Inflammatory macrophage (primary cell): Measurements from ENCODE around the gene SMIM14.
"Not testable (repeated sequence)": the region's sequence is repeated elsewhere in the genome, so short reads cannot be mapped to it uniquely, and the experiment has no call there.

Experiments
- DNase-seq, 2 donors: peaks; one replicate each; pipeline ENCODE4 v3.0.0-alpha.2; 2020 to 2022

SMIM14 gene

GRCh38 chr4:39596971-39597370 is 41.7 kb downstream of the SMIM14 start:
- no peak for DNase-seq

- DNase-seq, result no peak
Measured at GRCh38 chr4:39591290-39591689, 47.4 kb downstream of the SMIM14 start.

DNA sequence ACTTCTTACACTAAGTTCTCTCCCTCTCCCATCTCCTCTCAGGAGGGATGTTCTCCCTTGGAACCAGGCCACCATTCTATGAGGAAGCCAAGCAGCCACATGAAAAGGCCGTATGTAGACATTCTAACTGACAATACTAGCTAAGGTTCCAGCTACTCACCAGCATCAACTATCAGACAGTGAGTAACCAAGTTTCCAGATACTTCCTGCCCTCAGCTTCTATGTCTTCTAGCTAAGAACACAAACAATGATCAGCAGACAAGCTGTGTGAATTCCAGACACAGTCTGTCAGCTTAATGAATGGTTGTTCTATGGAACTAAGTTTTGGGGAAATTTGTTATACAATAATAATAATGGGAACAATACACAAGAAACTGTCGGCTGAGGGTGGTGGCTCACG is 50.8 kb downstream of the SMIM14 start:
- DNase-seq, result no peak

DNA sequence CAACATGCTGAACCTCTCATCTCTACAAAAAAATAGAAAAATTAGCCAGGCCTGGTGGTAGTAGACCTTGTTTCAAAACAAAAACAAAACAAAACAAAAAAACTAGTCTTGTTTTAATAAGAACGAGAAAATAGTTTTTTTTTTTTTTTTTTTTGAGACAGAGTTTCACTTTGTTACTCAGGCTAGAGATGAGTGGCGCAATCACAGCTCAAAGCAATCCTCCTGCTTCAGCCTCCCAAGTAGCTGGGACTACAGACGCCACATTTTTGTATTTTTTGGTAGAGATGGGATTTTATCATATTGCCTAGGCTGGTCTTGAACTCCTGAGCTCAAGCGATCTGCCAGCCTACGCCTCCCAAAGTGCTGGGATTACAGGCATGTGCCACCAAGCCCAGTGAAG is 63.7 kb downstream of the SMIM14 start:
- DNase-seq, result no peak

- DNase-seq, result no peak
Measured at GRCh38 chr4:39571504-39571903, 67.2 kb downstream of the SMIM14 start.

DNA sequence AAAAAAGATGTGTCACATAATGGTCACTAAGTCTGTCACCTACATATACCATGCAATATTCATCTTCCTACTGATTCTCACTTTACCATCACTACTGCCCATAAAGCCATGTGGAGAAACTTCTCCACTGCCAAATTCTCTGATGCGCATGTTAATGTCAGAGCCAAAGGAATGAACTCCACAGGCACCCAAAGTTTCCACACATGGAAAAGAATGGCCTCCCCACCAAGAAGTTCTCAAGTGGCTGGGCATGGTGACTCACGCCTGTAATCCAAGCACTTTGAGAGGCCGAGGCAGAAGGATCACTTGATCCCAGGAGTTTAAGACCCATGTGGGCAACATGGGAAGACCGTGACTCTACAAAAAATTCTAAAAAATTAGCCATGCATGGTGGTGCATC is 67.6 kb downstream of the SMIM14 start:
- DNase-seq, result no peak

DNA sequence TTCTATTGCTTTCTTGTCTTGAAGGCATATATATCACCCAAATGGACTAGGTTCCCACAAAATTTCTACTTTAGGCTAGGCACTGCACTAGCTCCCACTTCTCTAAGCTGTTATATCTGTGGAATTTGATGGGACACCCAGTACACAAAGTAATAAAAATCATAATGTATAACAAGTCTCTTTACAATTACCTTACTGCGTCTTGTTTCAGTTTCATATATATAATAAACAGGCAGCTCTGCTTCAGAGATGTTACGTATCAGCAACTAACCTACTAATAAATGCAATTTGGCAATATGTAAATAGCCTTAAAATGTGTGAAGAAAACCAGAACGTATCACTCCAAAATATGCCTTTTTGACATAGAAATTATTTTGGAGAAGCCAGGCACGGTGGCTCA is 69.5 kb downstream of the SMIM14 start:
- no peak for DNase-seq

DNA sequence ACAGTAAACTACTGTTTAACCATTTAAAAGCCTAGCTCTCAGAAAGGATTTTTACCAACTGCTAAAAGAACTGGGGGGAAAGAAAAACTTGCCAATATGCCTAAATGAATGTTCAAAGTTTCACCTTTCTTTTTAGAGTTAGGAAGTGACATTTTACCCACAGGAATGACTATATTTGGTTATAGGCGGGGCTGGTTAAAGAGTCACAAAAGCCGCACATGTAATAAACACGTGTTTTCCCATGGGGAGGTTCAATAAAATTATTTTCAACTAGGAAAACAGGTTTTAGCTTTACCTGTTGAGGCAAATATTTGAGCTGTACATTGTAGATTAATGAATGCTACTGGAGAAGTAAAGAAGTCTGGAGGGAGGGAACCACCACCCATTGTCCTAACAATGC is 69.9 kb downstream of the SMIM14 start:
- no peak for DNase-seq

- peak; percentile 5 to 42 for DNase-seq
Measured at GRCh38 chr4:39565878-39566600, 72.6 kb downstream of the SMIM14 start.

GRCh38 chr4:39563346-39563847 is 75.3 kb downstream of the SMIM14 start:
- no peak for DNase-seq

DNA sequence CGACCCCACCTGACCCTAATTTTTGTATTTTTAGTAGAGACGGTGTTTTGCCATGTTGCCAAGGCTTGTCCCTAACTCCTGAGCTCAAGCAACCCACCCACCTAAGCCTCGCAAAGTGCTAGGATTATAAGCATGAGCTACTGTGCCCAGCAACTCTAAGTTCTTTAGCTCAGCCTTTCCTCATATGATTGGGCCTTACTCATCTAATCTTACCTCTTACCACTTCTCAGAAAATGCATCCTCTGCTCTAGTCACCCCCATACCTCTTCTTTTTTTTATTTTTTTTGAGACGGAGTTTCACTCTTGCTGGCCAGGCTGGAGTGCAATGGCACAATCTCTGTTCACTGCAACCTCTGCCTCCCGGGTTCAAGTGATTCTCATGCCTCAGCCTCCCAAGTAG is 75.9 kb downstream of the SMIM14 start:
- DNase-seq, result no peak

- no peak for DNase-seq
Measured at GRCh38 chr4:39559626-39560025, 79.0 kb downstream of the SMIM14 start.

DNA sequence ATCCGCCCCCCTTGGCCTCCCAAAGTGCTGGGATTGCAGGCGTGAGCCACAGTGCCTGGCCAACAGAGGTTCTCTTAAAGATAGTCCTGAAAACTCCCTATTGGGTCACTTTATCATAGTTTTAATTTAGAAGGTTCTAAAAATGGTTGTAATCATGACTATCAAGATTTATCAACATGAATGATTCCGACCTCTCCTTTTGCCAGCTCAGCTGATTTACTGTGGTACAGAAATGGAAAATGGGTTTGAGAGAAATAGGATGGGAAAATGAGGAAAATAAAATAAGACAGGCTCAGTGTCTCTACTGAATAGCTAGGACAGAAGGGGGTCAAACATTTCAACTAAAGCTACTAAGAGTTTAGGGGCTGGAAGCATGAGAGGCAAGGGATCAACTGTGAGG is 83.2 kb downstream of the SMIM14 start:
- DNase-seq, result no peak

DNA sequence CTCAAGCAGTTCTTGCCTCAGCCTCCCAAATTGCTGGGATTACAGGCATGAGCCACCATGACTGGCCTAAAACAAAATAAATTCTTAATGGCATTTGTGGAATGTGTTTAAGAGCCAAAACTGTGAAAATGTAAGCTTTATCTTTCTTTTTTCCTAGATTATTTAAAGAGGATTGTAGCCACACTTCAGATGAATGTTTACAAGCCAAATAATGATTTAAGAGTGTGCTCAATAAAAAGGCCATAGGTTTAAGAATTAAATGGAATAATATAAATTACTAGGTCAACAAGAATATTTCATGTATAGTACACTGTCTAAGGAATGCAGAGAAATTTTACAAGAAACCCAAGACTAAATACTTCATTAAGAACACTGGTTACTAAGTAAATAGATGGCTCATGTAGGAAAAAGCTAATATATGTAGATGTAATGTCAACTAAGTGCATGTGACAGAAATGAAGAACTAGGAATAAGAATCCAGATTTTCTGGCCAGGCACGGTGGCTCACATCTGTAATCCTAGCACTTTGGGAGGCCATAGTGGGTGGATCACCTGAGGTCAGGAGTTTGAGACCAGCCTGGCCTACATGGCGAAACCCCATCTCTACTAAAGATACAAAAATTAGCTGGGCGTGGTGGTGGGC is 90.1 kb downstream of the SMIM14 start:
- DNase-seq, result no peak

DNA sequence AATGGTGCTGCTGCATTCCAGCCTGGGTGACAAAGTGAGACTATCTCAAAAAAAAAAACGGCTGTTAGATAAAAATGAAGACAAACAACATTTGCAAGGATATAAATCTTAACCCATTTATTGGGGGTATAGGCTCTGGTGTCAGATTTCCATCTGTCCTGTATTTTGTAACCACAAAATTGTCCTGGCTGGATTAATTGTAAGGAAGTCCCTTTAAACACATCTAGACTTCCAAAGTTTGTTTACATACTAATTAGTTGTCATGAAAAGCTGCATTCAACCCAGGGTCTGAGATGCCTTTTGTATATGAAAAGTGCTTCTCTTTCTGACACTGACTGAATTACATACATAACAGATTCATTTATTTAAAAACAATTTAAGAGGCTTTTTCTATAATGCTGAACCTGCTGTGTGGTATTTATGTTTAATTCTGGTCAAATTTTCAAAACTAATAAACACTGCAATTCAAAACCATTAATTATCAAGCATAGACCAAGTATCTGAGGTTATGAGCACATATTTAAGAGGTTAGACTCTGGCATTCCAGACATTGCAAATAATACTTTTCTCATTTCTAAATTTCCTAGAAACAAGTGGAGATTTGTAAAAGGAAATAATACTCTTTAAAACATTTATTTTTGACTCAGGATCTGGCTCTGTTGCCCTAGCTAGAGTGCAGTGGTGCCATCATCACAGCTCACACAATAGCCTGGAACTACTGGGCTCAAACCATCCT is 93.9 kb downstream of the SMIM14 start:
- DNase-seq, result no peak

DNA sequence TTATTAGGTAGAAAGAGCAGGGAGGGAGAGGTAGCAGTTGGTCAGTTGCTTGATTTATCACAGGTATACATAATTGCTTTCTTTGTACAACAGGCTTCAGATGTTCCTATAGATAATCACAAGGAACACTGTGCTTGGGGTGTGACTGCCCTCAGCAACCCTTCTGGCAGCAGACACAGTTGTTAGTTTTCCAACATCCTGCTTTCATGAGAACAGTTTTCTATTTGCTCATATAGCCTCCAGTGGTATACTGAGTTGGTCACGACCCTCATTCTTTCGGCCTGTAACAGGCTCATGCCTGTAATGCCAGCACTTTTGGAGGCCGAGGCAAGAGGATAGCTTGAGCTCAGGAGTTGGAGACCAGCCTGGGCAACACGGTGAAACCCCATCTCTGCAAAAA is 94.6 kb downstream of the SMIM14 start:
- not testable (repeated sequence) for DNase-seq

- DNase-seq, result no peak
Measured at GRCh38 chr4:39543034-39543433, 95.6 kb downstream of the SMIM14 start.

DNA sequence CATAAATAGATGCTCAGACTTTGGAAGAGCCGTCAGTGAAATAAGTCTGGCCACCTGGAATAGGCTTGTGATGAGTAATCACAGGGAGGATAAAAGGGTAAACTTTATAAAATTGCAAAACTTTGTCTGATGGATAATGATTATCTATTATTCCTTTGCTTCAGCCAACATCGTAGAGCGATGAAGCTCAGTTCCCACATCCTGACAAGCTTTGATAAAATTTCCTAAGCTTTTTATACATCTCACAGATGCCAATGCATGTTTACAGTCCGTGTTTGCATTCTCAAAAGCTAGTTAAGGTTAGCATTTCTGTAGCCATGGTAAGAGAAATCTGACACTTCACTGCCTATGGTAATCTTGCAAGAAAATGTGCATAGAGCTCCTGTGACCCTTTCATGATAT is 96.1 kb downstream of the SMIM14 start:
- no peak for DNase-seq

GRCh38 chr4:39541987-39542610 is 96.6 kb downstream of the SMIM14 start:
- no peak for DNase-seq

- no peak for DNase-seq
Measured at GRCh38 chr4:39539089-39539611, 99.5 kb downstream of the SMIM14 start.

GRCh38 chr4:39533541-39533940 is 105.1 kb downstream of the SMIM14 start:
- DNase-seq, result no peak

DNA sequence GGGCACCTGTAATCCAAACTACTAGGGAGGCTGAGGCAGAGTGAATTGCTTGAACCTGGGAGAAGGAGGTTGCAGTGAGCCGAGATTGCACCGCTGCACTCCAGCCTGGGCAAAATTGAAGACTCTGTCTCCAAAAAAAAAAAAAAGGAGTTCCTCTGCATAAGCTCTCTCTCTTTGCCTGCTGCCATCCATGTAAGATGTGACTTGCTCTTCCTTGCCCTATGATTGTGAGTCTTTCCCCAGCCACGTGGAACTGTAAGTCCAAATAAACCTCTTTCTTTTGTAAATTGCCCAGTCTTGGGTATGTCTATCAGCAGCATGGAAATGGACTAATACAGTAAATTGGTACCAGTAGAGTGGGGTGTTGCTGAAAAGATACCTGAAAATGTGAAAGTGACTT is 106.4 kb downstream of the SMIM14 start:
- DNase-seq, result not testable (repeated sequence)

DNA sequence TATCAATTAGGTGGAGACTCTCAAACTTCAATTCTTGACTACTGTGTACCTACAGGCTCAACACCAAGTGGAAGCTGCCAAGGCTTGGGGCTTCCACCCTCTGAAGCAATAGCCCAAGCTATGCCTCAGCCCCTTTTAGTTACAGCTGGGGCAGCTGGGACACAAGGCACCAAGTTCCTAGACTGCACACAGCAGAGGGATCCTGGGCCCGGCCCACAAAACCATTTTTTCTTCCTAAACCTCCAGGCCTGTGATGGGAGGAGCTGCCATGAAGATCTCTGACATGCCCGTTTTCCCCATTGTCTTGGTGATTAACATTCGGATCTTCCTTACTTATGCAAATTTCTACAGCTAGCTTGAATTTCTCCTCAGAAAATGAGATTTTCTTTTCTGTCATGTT is 108.0 kb downstream of the SMIM14 start:
- DNase-seq, result no peak
